ENCODE results near the gene SERPINA1.

Gene SERPINA1

DNA sequence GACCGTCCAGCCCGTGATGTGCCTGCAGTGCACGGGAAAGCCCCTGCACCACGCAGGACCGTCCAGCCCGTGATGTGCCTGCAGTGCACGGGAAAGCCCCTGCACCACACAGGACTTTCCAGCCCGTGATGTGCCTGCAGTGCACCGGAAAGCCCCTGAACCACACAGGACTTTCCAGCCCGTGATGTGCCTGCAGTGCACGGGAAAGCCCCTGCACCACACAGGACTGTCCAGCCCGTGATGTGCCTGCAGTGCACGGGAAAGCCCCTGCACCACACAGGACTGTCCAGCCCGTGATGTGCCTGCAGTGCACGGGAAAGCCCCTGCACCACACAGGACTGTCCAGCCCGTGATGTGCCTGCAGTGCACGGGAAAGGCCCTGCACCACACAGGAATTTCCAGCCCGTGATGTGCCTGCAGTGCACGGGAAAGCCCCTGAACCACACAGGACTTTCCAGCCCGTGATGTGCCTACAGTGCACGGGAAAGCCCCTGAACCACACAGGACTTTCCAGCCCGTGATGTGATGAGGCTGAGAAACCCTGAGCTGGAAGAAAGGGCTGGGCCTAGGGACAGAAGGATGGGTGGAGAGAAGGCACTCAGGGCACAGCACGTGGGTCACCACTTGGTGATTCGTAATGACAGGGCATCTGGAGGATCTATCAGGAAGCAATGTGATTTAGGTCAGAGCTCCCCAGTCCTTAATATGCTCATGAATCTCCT, 42.2 kb downstream of the SERPINA1 start:
- peak; percentile 23 to 69 (median 54) for DNase-seq

DNA sequence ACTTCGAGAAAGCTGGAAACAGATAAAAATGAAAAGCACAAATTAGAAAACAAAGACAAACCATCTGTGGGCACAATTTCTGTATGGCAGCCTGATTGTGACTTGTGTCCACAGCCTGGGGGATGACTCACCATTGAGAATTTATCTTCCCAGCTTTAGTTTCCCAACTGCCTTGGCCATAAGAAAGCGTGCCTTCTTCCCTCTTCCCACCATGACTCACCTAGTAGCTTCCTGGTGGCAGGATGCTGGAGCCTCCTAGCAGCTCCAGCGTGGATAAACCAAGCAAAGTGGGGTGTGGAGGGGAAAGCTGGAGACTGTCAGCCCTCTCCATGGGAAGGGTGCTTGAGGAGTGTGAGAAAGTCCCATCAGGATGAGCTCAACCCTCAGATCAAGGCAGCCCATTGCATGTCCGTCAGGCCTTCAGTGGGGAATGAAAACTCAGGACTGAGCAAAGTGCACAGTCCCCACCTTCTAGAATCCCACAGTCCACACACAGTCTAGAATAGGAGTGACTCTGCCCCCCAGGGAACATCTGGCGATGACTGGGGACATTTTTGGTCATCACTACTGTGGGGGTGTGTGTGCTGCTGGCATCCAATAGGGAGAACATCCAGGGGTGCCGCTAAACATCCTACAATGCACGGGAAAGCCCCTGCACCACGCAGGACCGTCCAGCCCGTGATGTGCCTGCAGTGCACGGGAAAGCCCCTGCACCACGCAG, 42.9 kb downstream of the SERPINA1 start:
- DNase-seq: peak; percentile 47 to 64 (median 52)

DNA sequence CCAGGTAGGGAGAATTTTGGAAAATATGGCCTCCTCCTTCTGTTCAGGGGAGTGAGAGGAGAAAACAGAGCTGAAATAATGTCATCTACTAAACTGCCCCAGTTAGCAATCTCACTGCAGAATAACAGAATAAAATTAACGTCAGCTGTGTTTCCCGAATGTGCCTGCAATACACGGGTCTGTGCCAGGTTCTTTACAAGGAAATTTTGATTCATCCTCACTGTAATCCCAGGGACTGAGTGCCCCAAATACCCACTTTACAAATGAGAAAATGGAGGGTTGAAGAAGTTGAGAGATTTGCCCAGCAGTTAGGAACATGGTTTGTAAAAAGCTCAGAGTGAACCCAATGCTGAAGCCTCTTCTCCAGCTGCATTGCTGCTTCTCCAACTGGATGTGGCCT, 44.0 kb downstream of the SERPINA1 start:
- DNase-seq: no peak

DNA sequence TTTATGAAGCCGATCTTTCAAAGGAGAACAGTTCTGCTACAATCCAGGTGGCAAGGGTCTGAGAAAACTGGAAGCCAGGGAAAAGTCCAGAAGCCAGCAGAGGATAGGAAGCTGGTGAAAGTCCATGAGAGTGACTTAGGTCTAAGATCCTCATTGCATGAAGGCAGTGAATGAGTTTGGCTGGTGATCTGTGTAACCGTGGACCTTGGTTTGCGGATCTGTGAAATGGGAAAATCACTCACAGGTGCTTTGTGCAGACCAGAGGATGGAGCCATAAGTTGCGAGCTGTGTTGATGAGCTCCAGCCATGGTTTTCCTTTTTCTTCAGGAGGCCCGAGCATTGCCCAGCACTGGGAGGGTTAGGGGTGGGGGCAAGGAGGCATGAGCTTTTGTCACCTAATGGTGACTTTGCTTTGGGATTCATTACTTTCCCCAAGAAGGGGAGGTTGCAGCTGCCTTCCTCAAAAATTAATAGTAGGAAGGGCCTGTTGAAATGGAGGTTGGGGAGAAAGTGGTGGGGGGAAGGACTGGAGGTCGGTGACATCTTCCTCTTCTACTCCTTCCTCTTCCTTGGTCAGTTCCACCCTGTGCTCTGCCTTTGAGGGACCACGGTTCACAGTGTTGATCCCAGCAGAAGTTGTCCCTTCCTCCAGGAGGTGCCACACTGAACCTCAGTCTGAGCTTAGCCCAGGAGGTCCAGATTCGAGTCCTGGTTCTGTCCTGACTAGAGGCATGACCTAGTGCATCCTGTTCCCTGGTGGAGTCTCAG, 45.0 kb downstream of the SERPINA1 start:
- DNase-seq: peak in 3 of 4 experiments; percentile 50 to 57 (median 52)

DNA sequence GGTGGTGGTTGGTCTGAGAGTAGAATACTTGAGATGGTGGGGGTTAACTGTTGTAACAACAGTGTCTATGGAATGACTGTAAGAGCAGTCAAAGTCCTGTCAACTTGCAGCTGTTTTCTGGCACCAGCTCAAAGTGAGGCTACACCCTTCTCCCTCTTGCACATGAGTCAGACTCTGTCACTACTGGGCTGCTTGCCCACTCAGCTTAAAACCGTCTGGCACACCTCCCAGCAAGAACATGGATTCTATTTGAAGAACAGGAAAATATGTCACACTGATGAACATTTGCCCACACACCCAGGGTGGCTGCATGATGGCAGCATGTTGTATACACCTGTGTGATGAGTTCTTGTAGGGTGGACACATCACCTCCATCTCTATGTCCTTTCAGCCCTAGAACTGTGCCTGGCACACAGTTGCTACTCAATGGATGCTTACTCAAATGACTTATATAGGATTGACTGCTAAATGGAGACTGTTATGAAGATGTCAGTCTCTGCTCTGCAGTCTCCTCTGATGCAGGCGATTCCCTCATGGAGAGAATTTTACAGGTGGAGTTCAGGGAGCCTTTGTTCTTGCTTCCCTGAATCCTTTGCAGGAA, 46.0 kb downstream of the SERPINA1 start:
- peak; percentile 75 to 90 (median 80) for DNase-seq

DNA sequence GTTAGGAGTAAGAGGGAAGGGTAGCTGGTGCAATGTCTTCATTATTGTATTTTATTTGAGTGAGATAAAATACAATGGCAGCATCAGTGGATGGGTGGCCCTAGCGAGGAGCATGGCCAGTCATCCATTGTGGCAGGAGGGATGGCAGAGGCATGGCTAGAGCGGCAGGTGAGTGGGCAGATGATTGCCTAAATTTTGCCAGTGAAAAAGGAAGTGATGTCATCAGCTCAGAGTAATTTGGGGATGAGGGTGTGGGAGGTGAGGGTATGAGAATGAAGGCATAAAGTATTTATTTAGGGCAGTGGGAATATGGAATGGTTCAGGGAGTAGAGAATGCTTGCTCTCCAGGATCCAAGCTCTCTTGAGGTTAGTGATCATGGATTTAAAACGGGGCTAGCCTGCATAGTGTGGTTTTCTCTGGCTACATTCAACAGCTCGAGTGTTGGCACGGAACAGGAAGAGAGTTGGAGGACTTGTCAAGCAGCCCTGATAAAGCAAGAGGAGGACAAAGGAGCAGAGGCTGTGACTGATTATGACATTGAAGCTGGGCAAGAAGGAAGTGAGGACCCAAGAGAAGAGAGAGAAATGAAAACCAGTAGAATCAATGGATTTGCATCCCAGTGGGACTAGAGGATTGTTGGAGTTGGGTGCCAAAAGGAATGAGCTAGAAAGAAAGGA, 46.6 kb downstream of the SERPINA1 start:
- peak; percentile 58 to 74 (median 71) for DNase-seq

DNA sequence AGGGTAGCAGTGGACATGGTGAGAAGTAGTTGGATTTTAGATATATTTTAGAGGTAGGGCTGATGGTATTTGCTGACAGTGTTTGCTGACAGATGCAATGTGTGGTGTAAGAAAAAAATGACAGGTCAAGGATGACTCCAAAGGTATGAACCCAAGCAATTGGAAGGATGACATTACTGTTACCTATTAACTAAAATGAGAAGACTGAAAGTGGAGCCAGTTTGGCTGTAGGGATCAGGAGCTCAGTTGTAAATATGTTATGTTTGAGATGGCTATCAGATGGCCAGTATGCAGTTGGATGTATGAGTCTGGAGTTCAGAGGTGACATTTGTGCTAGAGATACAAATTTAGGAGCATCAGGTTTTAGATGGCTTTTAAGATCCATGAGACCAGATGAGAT, 47.9 kb downstream of the SERPINA1 start:
- no peak for DNase-seq

DNA sequence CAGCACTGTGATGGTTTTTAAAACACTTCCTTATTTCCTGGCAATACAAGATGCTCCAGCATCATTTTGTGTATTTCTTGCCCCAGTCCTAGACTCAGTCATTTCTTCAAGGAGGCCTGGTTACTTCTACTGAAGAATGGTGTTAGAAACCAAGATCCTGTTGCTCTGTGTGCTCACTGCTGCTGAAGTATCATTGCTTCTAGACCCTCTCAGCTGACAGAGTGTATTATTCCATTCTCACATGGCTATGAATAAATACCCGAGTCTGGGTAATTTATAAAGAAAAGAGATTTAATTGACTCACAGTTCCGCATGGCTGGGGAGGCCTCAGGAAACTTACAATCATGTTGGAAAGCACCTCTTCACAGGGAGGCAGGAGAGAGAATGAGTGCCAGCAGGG, 50.4 kb downstream of the SERPINA1 start:
- DNase-seq: no peak

DNA sequence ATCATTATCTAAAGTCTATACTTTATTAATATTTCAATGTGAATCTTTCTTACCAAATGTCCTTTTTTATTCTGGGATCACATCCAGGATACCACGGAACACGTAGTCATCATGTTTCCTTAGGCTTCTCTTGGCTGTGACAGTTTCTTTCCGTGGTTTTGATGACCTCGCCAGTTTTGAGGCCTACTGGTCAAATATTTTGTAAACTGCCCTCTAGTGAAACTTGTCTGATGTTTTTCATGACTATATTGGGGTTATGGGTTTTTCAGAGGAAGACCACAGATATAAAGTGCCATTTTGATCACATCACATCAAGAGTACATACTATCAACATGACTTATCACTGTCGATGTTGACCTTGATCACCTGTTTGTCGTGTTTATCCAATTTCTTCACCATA, 51.1 kb downstream of the SERPINA1 start:
- peak in 3 of 4 experiments; percentile 27 to 44 (median 34) for DNase-seq

DNA sequence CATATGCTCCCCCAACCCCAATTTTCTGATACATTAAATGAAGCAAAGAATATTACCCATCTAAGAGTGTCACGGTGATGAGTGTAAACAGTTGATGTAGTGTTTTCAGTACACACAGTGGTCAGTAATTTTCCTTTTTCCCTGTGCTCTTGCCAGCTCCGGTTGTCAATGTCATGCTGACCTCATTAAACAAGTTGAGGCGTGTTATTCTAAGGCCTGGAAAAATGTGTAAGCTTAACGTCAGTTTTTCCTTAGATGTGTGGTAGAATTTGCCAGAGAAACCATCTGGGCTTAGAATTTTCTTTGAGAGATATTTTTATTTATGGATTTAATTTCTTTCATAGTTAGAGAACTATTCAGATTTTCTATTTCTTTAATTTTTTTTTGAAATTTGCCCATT, 53.5 kb downstream of the SERPINA1 start:
- DNase-seq: no peak

DNA sequence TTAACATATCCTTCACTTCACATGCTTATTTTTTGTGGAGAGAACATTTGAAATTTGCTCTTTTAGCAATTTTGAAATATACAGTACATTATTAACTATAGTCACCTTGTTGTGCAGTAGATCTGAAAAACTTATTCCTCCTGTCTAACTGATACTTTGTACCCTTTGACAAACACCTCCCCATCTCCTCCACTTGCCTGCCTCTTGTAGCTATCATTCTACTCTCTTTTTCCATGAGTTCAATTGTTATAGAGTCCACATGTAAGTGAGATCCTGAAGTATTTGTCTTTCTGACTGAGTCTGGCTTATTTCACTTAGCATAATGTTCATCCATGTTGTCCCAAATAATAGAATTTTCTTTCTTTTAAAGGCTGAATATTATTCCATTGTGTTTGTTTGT, 55.8 kb downstream of the SERPINA1 start:
- no peak for DNase-seq

DNA sequence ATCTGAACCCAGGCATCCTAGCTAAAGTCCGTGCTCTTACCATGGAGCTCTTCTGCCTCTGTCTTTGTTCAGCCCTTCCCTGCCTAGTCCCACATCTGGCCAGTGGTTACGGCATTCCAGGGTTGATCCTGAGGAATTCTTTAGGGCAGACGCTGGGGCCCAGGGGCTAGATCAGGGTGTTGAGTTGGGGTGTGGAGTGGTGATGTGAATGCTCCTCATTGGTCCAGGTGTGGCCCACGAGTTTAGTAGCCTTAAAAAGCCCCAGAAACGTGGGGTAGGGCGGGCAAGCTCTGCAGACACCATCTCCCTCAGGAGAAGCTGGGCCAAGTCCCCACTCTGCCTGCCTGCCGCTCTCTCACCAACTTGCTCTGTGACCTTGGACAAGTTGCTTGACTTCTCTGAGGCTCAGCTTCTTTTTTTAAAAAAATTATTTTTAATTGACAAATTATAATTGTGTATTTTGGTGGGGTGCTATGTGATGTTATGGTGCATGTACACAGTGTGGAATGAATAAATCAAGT, 56.3 kb downstream of the SERPINA1 start:
- DNase-seq: no peak

DNA sequence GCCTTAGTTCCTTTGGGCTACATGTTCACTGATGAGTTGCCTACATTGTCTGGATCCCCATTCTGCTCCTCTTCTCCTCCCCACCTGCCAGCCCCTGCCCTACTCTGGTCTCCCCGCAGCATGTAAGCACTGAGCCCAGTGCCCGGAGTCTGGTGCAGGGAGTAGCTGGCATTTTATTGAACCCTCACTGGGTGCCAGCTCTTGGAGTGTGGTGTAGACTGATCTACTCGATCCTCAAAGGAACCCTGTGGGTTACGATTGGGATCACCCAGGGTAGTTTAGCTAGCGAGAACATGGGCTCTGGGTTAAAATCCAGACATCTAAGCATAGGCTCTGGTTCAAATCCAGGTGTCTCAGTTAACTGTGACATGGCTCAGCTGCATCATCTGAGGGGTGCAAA, 56.9 kb downstream of the SERPINA1 start:
- DNase-seq: no peak

DNA sequence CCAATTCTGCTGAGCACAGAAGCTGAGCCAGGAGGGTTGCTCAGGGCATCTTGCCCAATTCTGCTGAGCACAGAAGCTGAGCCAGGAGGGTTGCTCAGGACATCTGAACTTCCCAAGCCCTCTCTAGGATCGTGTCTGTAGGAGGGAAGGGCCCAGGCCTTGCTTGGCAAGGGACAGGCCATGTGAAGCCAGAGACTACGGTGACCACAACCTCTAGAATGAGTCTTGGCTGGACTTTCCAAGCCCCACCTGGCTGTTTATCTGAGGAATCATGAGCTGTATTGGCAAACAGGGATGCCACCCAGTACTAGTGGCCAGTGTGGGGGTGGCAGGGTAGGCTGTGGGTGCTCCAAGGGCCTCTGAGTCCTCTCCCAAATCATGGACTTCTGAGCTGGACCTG, 57.5 kb downstream of the SERPINA1 start:
- peak; percentile 19 to 41 (median 28) for DNase-seq

DNA sequence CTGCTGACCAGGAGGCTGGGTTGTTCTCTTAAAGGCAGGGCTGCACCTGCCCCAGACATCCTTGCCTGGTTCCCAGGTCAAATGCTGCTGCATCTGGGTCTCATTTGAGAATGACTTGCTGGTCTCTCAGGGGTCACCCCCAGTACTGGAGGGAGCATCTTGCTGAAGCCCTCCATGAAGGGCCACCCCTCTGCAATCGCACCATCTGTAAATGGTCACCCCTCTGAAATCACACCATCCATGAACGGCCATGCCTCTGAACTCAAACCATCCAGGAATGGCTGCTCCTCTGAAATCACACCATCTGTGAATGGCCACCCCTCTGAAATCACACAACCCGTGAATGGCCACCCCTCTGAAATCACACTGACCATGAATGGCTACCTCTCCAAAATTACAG, 58.0 kb downstream of the SERPINA1 start:
- no peak for DNase-seq

DNA sequence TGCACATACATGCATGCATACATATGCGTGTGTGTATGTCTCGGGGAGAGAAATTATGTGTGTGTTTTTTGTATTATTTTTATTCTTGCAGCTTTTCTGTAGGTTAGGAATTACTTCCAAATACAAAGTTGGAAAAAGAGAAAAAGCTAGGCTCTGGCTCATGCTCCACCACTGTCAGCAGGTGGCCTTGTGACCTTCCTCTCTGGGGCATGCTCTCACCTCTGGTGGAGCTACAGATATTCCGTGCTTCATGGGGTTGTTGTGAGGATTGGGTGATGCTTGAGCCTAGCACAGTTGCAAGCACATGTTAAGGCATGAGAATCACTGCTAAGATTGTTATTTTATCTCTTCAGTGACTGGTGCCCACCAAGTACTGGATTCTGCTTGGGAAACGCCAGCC, 58.5 kb downstream of the SERPINA1 start:
- DNase-seq: no peak

DNA sequence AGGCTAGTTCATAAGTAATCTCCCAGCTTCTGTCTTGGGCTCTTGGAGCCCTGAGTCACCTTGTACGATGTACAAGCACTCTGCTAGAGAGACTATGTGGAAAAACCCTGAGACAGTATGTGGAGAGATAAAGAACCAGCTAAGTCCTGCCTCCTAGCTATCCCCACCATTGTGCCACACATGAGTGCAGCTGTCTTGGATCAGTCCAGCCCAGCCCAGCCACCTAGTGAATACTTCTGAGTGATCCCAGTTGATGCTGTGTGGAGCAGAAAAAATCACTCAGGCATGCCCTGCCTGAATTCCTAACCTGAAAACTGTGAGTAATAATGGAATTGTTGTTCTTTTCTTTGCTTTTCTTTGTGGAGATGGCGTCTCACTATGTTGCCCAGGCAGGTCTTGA, 60.2 kb downstream of the SERPINA1 start:
- no peak for DNase-seq
